ENCODE data around the gene FOXA3. TPM values are rescaled to one million over a fixed set of nuclear protein-coding genes. Genes with fewer than 3 reads are reported as not detected.
A peak's percentile ranks its signal among the peaks of the same experiment; 100 is the strongest.

The FOXA3 gene
- total RNA-seq, 2 donors from 2014 or later, result not detected

- peak overlapping the region; percentile 54 for H3K27ac Mint-ChIP-seq
- DNase-seq, result no peak
- peaks cover 2% of the 10 kb centered on the region for H3K36me3 Mint-ChIP-seq (ENCODE audit: low read depth)
- H3K27me3 Mint-ChIP-seq, result no peaks in the 10 kb centered on the region
- H3K4me1 Mint-ChIP-seq, result peaks cover 4% of the 10 kb centered on the region
- no peaks in the 10 kb centered on the region for H3K9me3 ChIP-seq (ENCODE audit: control insufficient read depth, low read length, poor library complexity, severe bottlenecking)
- H3K4me3 Mint-ChIP-seq, result no peak overlapping the region
- no peak for ATAC-seq
Measured at GRCh38 chr19:45823182-45823581, 40.9 kb upstream of the FOXA3 start.

- Mint-ChIP-seq H3K27ac (no peak overlapping the region), H3K4me1 (peaks cover 7% of the 10 kb centered on the region), H3K4me3 (no peak overlapping the region), H3K27me3 (no peaks in the 10 kb centered on the region), H3K36me3 (ENCODE audit: low read depth) (peaks cover 5% of the 10 kb centered on the region)
- no peaks in the 10 kb centered on the region for H3K9me3 ChIP-seq (ENCODE audit: control insufficient read depth, low read length, poor library complexity, severe bottlenecking)
- ATAC-seq (no peak), DNase-seq (no peak)
Measured at GRCh38 chr19:45824041-45824471, 40.1 kb upstream of the FOXA3 start.

- ATAC-seq, result no peak
- Mint-ChIP-seq H3K4me3 (no peak overlapping the region), H3K36me3 (ENCODE audit: low read depth) (peaks cover 8% of the 10 kb centered on the region), H3K4me1 (peaks cover 7% of the 10 kb centered on the region), H3K27me3 (no peaks in the 10 kb centered on the region), H3K27ac (no peak overlapping the region)
- H3K9me3 ChIP-seq (ENCODE audit: control insufficient read depth, low read length, poor library complexity, severe bottlenecking), result no peaks in the 10 kb centered on the region
- DNase-seq, result no peak
Measured at GRCh38 chr19:45824531-45825262, 39.4 kb upstream of the FOXA3 start.

GRCh38 chr19:45825263-45825605 lies 38.9 kb upstream of the FOXA3 start:
- no peaks in the 10 kb centered on the region for H3K27me3 Mint-ChIP-seq
- H3K9me3 ChIP-seq (ENCODE audit: control insufficient read depth, low read length, poor library complexity, severe bottlenecking), result no peaks in the 10 kb centered on the region
- H3K36me3 Mint-ChIP-seq (ENCODE audit: low read depth), result peaks cover 9% of the 10 kb centered on the region
- DNase-seq (no peak), ATAC-seq (no peak)
- H3K27ac Mint-ChIP-seq, result no peak overlapping the region
- H3K4me3 Mint-ChIP-seq, result no peak overlapping the region
- peaks cover 7% of the 10 kb centered on the region for H3K4me1 Mint-ChIP-seq

GRCh38 chr19:45825917-45826893 lies 37.9 kb upstream of the FOXA3 start:
- Mint-ChIP-seq H3K36me3 (ENCODE audit: low read depth) (peaks cover 9% of the 10 kb centered on the region), H3K4me1 (peaks cover 7% of the 10 kb centered on the region), H3K27me3 (no peaks in the 10 kb centered on the region), H3K4me3 (no peak overlapping the region), H3K27ac (no peak overlapping the region)
- no peak for DNase-seq
- no peaks in the 10 kb centered on the region for H3K9me3 ChIP-seq (ENCODE audit: control insufficient read depth, low read length, poor library complexity, severe bottlenecking)
- ATAC-seq, result no peak

- ATAC-seq, result no peak
- no peaks in the 10 kb centered on the region for H3K27me3 Mint-ChIP-seq
- peaks cover 7% of the 10 kb centered on the region for H3K4me1 Mint-ChIP-seq
- H3K27ac Mint-ChIP-seq, result no peak overlapping the region
- no peak for DNase-seq
- no peaks in the 10 kb centered on the region for H3K9me3 ChIP-seq (ENCODE audit: control insufficient read depth, low read length, poor library complexity, severe bottlenecking)
- H3K4me3 Mint-ChIP-seq, result no peak overlapping the region
- H3K36me3 Mint-ChIP-seq (ENCODE audit: low read depth), result peaks cover 9% of the 10 kb centered on the region
Measured at GRCh38 chr19:45826934-45827333, 37.2 kb upstream of the FOXA3 start.

- H3K9me3 ChIP-seq (ENCODE audit: control insufficient read depth, low read length, poor library complexity, severe bottlenecking), result no peaks in the 10 kb centered on the region
- Mint-ChIP-seq H3K4me1 (peaks cover 7% of the 10 kb centered on the region), H3K36me3 (ENCODE audit: low read depth) (peaks cover 9% of the 10 kb centered on the region), H3K27me3 (no peaks in the 10 kb centered on the region), H3K4me3 (no peak overlapping the region), H3K27ac (no peak overlapping the region)
- ATAC-seq, result no peak
- no peak for DNase-seq
Measured at GRCh38 chr19:45827459-45828093, 36.5 kb upstream of the FOXA3 start.

GRCh38 chr19:45828523-45828922 lies 35.6 kb upstream of the FOXA3 start:
- H3K36me3 Mint-ChIP-seq (ENCODE audit: low read depth), result peaks cover 9% of the 10 kb centered on the region
- peaks cover 7% of the 10 kb centered on the region for H3K4me1 Mint-ChIP-seq
- H3K27ac Mint-ChIP-seq, result no peak overlapping the region
- DNase-seq (no peak), ATAC-seq (no peak)
- no peaks in the 10 kb centered on the region for H3K27me3 Mint-ChIP-seq
- no peak overlapping the region for H3K4me3 Mint-ChIP-seq
- H3K9me3 ChIP-seq (ENCODE audit: control insufficient read depth, low read length, poor library complexity, severe bottlenecking), result no peaks in the 10 kb centered on the region

- Mint-ChIP-seq H3K4me1 (peaks cover 7% of the 10 kb centered on the region), H3K27me3 (no peaks in the 10 kb centered on the region), H3K27ac (peak overlapping the region; percentile 53), H3K36me3 (ENCODE audit: low read depth) (peaks cover 9% of the 10 kb centered on the region), H3K4me3 (no peak overlapping the region)
- no peak for DNase-seq
- ATAC-seq, result no peak
- H3K9me3 ChIP-seq (ENCODE audit: control insufficient read depth, low read length, poor library complexity, severe bottlenecking), result no peaks in the 10 kb centered on the region
Measured at GRCh38 chr19:45828945-45829344, 35.2 kb upstream of the FOXA3 start.

- H3K4me3 Mint-ChIP-seq, result no peak overlapping the region
- H3K36me3 Mint-ChIP-seq (ENCODE audit: low read depth), result peaks cover 4% of the 10 kb centered on the region
- DNase-seq, result no peak
- H3K27me3 Mint-ChIP-seq, result no peaks in the 10 kb centered on the region
- no peak for ATAC-seq
- H3K27ac Mint-ChIP-seq, result no peak overlapping the region
- no peaks in the 10 kb centered on the region for H3K9me3 ChIP-seq (ENCODE audit: control insufficient read depth, low read length, poor library complexity, severe bottlenecking)
- peaks cover 2% of the 10 kb centered on the region for H3K4me1 Mint-ChIP-seq
Measured at GRCh38 chr19:45834970-45835369, 29.2 kb upstream of the FOXA3 start.

GRCh38 chr19:45842198-45842597 lies 21.9 kb upstream of the FOXA3 start:
- Mint-ChIP-seq H3K4me3 (no peak overlapping the region), H3K27me3 (no peaks in the 10 kb centered on the region), H3K4me1 (peaks cover 7% of the 10 kb centered on the region), H3K36me3 (ENCODE audit: low read depth) (peaks cover 5% of the 10 kb centered on the region), H3K27ac (no peak overlapping the region)
- no peak for DNase-seq
- H3K9me3 ChIP-seq (ENCODE audit: control insufficient read depth, low read length, poor library complexity, severe bottlenecking), result no peaks in the 10 kb centered on the region
- ATAC-seq, result no peak

GRCh38 chr19:45847663-45848062 lies 16.5 kb upstream of the FOXA3 start:
- Mint-ChIP-seq H3K4me3 (no peak overlapping the region), H3K36me3 (ENCODE audit: low read depth) (peaks cover 9% of the 10 kb centered on the region), H3K27me3 (no peaks in the 10 kb centered on the region), H3K4me1 (peaks cover 11% of the 10 kb centered on the region), H3K27ac (no peak overlapping the region)
- DNase-seq (no peak), ATAC-seq (no peak)
- no peaks in the 10 kb centered on the region for H3K9me3 ChIP-seq (ENCODE audit: control insufficient read depth, low read length, poor library complexity, severe bottlenecking)

- peaks cover 11% of the 10 kb centered on the region for H3K4me1 Mint-ChIP-seq
- H3K36me3 Mint-ChIP-seq (ENCODE audit: low read depth), result peaks cover 8% of the 10 kb centered on the region
Measured at GRCh38 chr19:45848922-45849321, 15.2 kb upstream of the FOXA3 start.

More at GRCh38 chr19:45848922-45849321, 15.2 kb upstream of the FOXA3 start:
- H3K27ac Mint-ChIP-seq, result no peak overlapping the region
- H3K27me3 Mint-ChIP-seq, result no peaks in the 10 kb centered on the region
- ATAC-seq (no peak), DNase-seq (no peak)
- no peak overlapping the region for H3K4me3 Mint-ChIP-seq
- no peaks in the 10 kb centered on the region for H3K9me3 ChIP-seq (ENCODE audit: control insufficient read depth, low read length, poor library complexity, severe bottlenecking)

Measured in T-helper 17 cell (primary cell).